ENCODE measurements around the gene FBXW9. TPM values are rescaled to one million over a fixed set of nuclear protein-coding genes. Genes with fewer than 3 reads are reported as not detected.
A peak's percentile ranks its signal among the peaks of the same experiment; 100 is the strongest.

FBXW9 gene
- total RNA-seq, 3 donors from 2014 or later (not counting 1 experiment from before 2014, with no cell fraction given) = 2.2 to 3.2 (median 2.9) TPM

DNA sequence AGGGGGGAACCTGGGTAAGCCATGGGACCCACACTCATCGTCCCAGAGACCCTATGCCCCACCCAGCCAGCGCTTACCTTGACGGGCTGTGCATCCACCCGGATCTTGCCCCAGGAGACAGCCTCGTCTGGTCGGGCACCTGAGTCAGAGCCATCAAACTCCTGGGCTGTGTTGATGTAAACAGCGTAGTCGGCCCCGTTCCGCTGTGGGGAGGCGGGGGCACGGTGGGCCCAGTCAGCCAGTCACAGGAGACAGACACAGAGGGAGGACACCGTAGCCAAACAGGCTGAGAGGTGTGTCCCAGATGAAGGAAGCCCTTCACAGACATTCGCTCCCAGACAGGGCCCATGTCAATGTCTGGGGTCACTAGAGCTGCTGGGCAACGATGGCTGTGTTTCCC is 20.5 kb downstream of the FBXW9 start:
- Mint-ChIP-seq H3K27me3 (ENCODE audit: low read depth in 2 of 2) (no peaks in the 10 kb centered on the region), H3K27ac (peak overlapping the region; percentile 60 to 70), H3K4me3 (no peak overlapping the region), H3K4me1 (peaks cover 25 to 39% of the 10 kb centered on the region in 2 donors), H3K36me3 (no peaks in the 10 kb centered on the region), H3K9me3 (no peaks in the 10 kb centered on the region)
- no peaks in the 10 kb centered on the region for H3K27me3 ChIP-seq (ENCODE audit: control insufficient read depth, insufficient read depth, low read length)
- WGBS (ENCODE audit: insufficient coverage) = 93% methylated on average over 15 of the region's 15 CpGs
- H3K27ac ChIP-seq (ENCODE audit: low read length) = no peak overlapping the region
- TF ChIP-seq, protein P1, sequence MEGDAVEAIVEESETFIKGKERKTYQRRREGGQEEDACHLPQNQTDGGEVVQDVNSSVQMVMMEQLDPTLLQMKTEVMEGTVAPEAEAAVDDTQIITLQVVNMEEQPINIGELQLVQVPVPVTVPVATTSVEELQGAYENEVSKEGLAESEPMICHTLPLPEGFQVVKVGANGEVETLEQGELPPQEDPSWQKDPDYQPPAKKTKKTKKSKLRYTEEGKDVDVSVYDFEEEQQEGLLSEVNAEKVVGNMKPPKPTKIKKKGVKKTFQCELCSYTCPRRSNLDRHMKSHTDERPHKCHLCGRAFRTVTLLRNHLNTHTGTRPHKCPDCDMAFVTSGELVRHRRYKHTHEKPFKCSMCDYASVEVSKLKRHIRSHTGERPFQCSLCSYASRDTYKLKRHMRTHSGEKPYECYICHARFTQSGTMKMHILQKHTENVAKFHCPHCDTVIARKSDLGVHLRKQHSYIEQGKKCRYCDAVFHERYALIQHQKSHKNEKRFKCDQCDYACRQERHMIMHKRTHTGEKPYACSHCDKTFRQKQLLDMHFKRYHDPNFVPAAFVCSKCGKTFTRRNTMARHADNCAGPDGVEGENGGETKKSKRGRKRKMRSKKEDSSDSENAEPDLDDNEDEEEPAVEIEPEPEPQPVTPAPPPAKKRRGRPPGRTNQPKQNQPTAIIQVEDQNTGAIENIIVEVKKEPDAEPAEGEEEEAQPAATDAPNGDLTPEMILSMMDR (IDR thresholded peaks at IDR 0.05) = no peak
- H3K4me3 ChIP-seq (ENCODE audit: low read length) = no peak overlapping the region
- no peaks in the 10 kb centered on the region for H3K9me3 ChIP-seq (ENCODE audit: control insufficient read depth, insufficient read depth, low read length)
- ATAC-seq = no peak
- H3K4me1 ChIP-seq (ENCODE audit: control insufficient read depth, insufficient read depth, low read length) = peaks cover 12% of the 10 kb centered on the region
- H3K36me3 ChIP-seq (ENCODE audit: control insufficient read depth, insufficient read depth, low read length) = peaks cover 52% of the 10 kb centered on the region
- no peak for DNase-seq
- intact Hi-C loops (cut with micrococcal nuclease) = loop anchor here (10.0 kb wide), 1 partner anchor 119 kb away; the partner anchor contains the start of gene JUNB

GRCh38 chr19:12675399-12675798 is 21.0 kb downstream of the FBXW9 start:
- no peak overlapping the region for H3K27ac Mint-ChIP-seq
- Histone ChIP-seq H3K4me1 (ENCODE audit: control insufficient read depth, insufficient read depth, low read length) (peaks cover 12% of the 10 kb centered on the region), H3K27ac (ENCODE audit: low read length) (no peak overlapping the region), H3K9me3 (ENCODE audit: control insufficient read depth, insufficient read depth, low read length) (no peaks in the 10 kb centered on the region), H3K36me3 (ENCODE audit: control insufficient read depth, insufficient read depth, low read length) (peaks cover 52% of the 10 kb centered on the region), H3K27me3 (ENCODE audit: control insufficient read depth, insufficient read depth, low read length) (no peaks in the 10 kb centered on the region), H3K4me3 (ENCODE audit: low read length) (no peak overlapping the region)
- ATAC-seq = no peak
- no peak overlapping the region for H3K4me3 Mint-ChIP-seq
- WGBS (ENCODE audit: insufficient coverage) = 95% methylated on average over 10 of the region's 10 CpGs
- no peaks in the 10 kb centered on the region for H3K27me3 Mint-ChIP-seq (ENCODE audit: low read depth in 2 of 2)
- DNase-seq = no peak
- TF ChIP-seq, protein P1 (IDR thresholded peaks at IDR 0.05) = no peak
- peaks cover 25 to 41% of the 10 kb centered on the region in 2 donors for H3K4me1 Mint-ChIP-seq
- intact Hi-C loops (cut with micrococcal nuclease) = loop anchor here (10.0 kb wide), 1 partner anchor 119 kb away; the partner anchor contains the start of gene JUNB
- no peaks in the 10 kb centered on the region for H3K9me3 Mint-ChIP-seq
- no peaks in the 10 kb centered on the region for H3K36me3 Mint-ChIP-seq

GRCh38 chr19:12672744-12673143 is 23.7 kb downstream of the FBXW9 start:
- WGBS (ENCODE audit: insufficient coverage) = 93% methylated on average over 8 of the region's 10 CpGs
- no peak for ATAC-seq
- no peak overlapping the region for H3K4me3 Mint-ChIP-seq

More at GRCh38 chr19:12672744-12673143, 23.7 kb downstream of the FBXW9 start:
- Histone ChIP-seq H3K4me3 (ENCODE audit: low read length) (no peak overlapping the region), H3K36me3 (ENCODE audit: control insufficient read depth, insufficient read depth, low read length) (peaks cover 35% of the 10 kb centered on the region), H3K4me1 (ENCODE audit: control insufficient read depth, insufficient read depth, low read length) (peaks cover 28% of the 10 kb centered on the region), H3K9me3 (ENCODE audit: control insufficient read depth, insufficient read depth, low read length) (no peaks in the 10 kb centered on the region), H3K27ac (ENCODE audit: low read length) (no peak overlapping the region), H3K27me3 (ENCODE audit: control insufficient read depth, insufficient read depth, low read length) (no peaks in the 10 kb centered on the region)
- peak overlapping the region; percentile 73 to 75 for H3K27ac Mint-ChIP-seq
- TF ChIP-seq, protein P1 (IDR thresholded peaks at IDR 0.05) = no peak
- intact Hi-C loops (cut with micrococcal nuclease) = loop anchor here (1.0 to 10.0 kb wide), 3 partner anchors 32 to 122 kb away; partner anchors contain the start of gene JUNB
- peaks cover 46 to 51% of the 10 kb centered on the region in 2 donors for H3K4me1 Mint-ChIP-seq
- H3K27me3 Mint-ChIP-seq (ENCODE audit: low read depth in 2 of 2) = no peaks in the 10 kb centered on the region
- no peak for DNase-seq
- no peaks in the 10 kb centered on the region for H3K9me3 Mint-ChIP-seq
- no peaks in the 10 kb centered on the region for H3K36me3 Mint-ChIP-seq
